Astrocyte (in vitro differentiated cells and primary cell): ENCODE data around the gene AMDHD2. TPM values are rescaled to one million over a fixed set of nuclear protein-coding genes. Genes with fewer than 3 reads are reported as not detected.

Experiments
- DNase-seq: peaks from one replicate; pipeline ENCODE4 v3.0.0-alpha.2; 2010; ENCODE audit warnings: low read depth
- FAIRE-seq: peaks from 2 replicates; lab custom pipeline; 2011; peaks lifted over from hg19 to GRCh38; lab: Jason Lieb, UNC
- H2AFZ ChIP-seq: 2 replicates; pipeline ENCODE4 v1.6.0; 2012; ENCODE audit warnings: low read depth, low read length, inconsistent platforms
- H3K27ac ChIP-seq: 2 replicates; pipeline ENCODE4 v1.5.1; 2011; ENCODE audit warnings: low read depth, low read length, inconsistent platforms
- H3K27me3 ChIP-seq: 2 replicates; pipeline ENCODE4 v1.6.0; 2011; ENCODE audit warnings: low read length, inconsistent platforms; ENCODE audit not compliant: insufficient read depth
- H3K36me3 ChIP-seq: 2 replicates; pipeline ENCODE4 v1.5.1; 2011; ENCODE audit warnings: low read length, inconsistent platforms; ENCODE audit not compliant: insufficient read depth
- H3K4me1 ChIP-seq: 2 replicates; pipeline ENCODE4 v1.5.1; 2011; ENCODE audit warnings: low read length, inconsistent platforms; ENCODE audit not compliant: insufficient read depth
- H3K4me2 ChIP-seq: 2 replicates; pipeline ENCODE4 v1.6.0; 2012; ENCODE audit warnings: low read length, inconsistent platforms
- H3K4me3 ChIP-seq: 2 replicates; pipeline ENCODE4 v1.5.1; 2011; ENCODE audit warnings: low read depth, mild to moderate bottlenecking, low read length, inconsistent platforms; ENCODE audit not compliant: insufficient read depth
- H3K79me2 ChIP-seq: 2 replicates; pipeline ENCODE4 v1.6.0; 2012; ENCODE audit warnings: mild to moderate bottlenecking, low read length, inconsistent platforms; ENCODE audit not compliant: insufficient read depth
- H3K9ac ChIP-seq: 2 replicates; pipeline ENCODE4 v1.6.0; 2012; ENCODE audit warnings: mild to moderate bottlenecking, low read length, inconsistent platforms
- H3K9me3 ChIP-seq: 2 replicates; pipeline ENCODE4 v1.5.1; 2012; ENCODE audit warnings: low read depth, mild to moderate bottlenecking, low read length, inconsistent platforms; ENCODE audit not compliant: insufficient read depth
- H4K20me1 ChIP-seq: 2 replicates; pipeline ENCODE4 v1.6.0; 2012; ENCODE audit warnings: low read length, inconsistent platforms; ENCODE audit not compliant: insufficient read depth
- H3K27ac Mint-ChIP-seq: one replicate; pipeline ENCODE4 v1.8.0; 2021; ENCODE audit warnings: mild to moderate bottlenecking, mixed read lengths; ENCODE audit not compliant: unreplicated experiment
- H3K27me3 Mint-ChIP-seq: one replicate; pipeline ENCODE4 v1.8.0; 2021; ENCODE audit warnings: low read depth, mixed read lengths; ENCODE audit not compliant: unreplicated experiment
- H3K36me3 Mint-ChIP-seq: one replicate; pipeline ENCODE4 v1.8.0; 2021; ENCODE audit warnings: low read depth, mixed read lengths; ENCODE audit not compliant: unreplicated experiment
- H3K4me1 Mint-ChIP-seq: one replicate; pipeline ENCODE4 v1.8.0; 2021; ENCODE audit warnings: low read depth, mixed read lengths; ENCODE audit not compliant: unreplicated experiment
- H3K4me3 Mint-ChIP-seq: one replicate; pipeline ENCODE4 v1.8.0; 2021; ENCODE audit warnings: mild to moderate bottlenecking, moderate library complexity, mixed read lengths; ENCODE audit not compliant: unreplicated experiment
- H3K9me3 Mint-ChIP-seq: one replicate; pipeline ENCODE4 v1.8.0; 2021; ENCODE audit warnings: mild to moderate bottlenecking, mixed read lengths; ENCODE audit not compliant: unreplicated experiment
- CTCF ChIP-seq: IDR thresholded peaks from 2 replicates; pipeline ENCODE4 v1.5.1; 2011; ENCODE audit warnings: low read depth, mild to moderate bottlenecking, inconsistent platforms, low read length, moderate library complexity; ENCODE audit not compliant: insufficient read depth
- EZH2 ChIP-seq: IDR thresholded peaks from 2 replicates; pipeline ENCODE4 v1.6.1; 2012; ENCODE audit warnings: mild to moderate bottlenecking, low read length, inconsistent platforms; ENCODE audit not compliant: insufficient read depth
- total RNA-seq: library from RNA; stranded (reverse); gene quantifications from 2 replicates; pipeline ENCODE4 v1.2.1, GENCODE V29; 2021

AMDHD2 gene
- total RNA-seq, 1 donor from 2014 or later: 32.3 TPM

- DNase-seq (no peak), FAIRE-seq (no peak)
- TF ChIP-seq CTCF: no peak
- Mint-ChIP-seq H3K4me3 (peak overlapping the region; percentile 21), H3K4me1 (peaks cover 10% of the 10 kb centered on the region), H3K9me3 (no peaks in the 10 kb centered on the region), H3K36me3 (peaks cover 11% of the 10 kb centered on the region), H3K27ac (no peak overlapping the region), H3K27me3 (no peaks in the 10 kb centered on the region)
- Histone ChIP-seq H3K4me1 (peaks cover 10% of the 10 kb centered on the region), H3K9ac (no peak overlapping the region), H4K20me1 (peaks cover 39% of the 10 kb centered on the region), H3K79me2 (peaks cover 37% of the 10 kb centered on the region), H3K4me2 (no peak overlapping the region), H3K9me3 (no peaks in the 10 kb centered on the region), H3K27ac (no peak overlapping the region), H3K4me3 (no peak overlapping the region), H3K36me3 (peaks cover 22% of the 10 kb centered on the region), H2AFZ (no peak overlapping the region), H3K27me3 (no peaks in the 10 kb centered on the region)
These were observed 4.3 kb downstream of the AMDHD2 start for GRCh38 chr16:2524339-2524938.

- no peak overlapping the region for H2AFZ ChIP-seq
- Mint-ChIP-seq H3K9me3 (no peaks in the 10 kb centered on the region), H3K4me3 (no peak overlapping the region), H3K36me3 (peaks cover 9% of the 10 kb centered on the region), H3K27ac (no peak overlapping the region), H3K4me1 (peaks cover 4% of the 10 kb centered on the region), H3K27me3 (no peaks in the 10 kb centered on the region)
- H3K4me2 ChIP-seq: no peak overlapping the region
- no peak overlapping the region for H3K9ac ChIP-seq
- H3K79me2 ChIP-seq: peaks cover 28% of the 10 kb centered on the region
- peaks cover 5% of the 10 kb centered on the region for H3K4me1 ChIP-seq
- no peak overlapping the region for H3K27ac ChIP-seq
- FAIRE-seq (no peak), DNase-seq (no peak)
- H4K20me1 ChIP-seq: peaks cover 30% of the 10 kb centered on the region
- TF ChIP-seq CTCF: no peak
- no peak for TF ChIP-seq EZH2
- H3K4me3 ChIP-seq: no peak overlapping the region
- H3K27me3 ChIP-seq: no peaks in the 10 kb centered on the region
- peaks cover 19% of the 10 kb centered on the region for H3K36me3 ChIP-seq
- no peaks in the 10 kb centered on the region for H3K9me3 ChIP-seq
These were observed 6.0 kb downstream of the AMDHD2 start for GRCh38 chr16:2526135-2526534.

- H3K36me3 Mint-ChIP-seq: peaks cover 9% of the 10 kb centered on the region
- no peak for DNase-seq
- H4K20me1 ChIP-seq: peaks cover 26% of the 10 kb centered on the region
- H2AFZ ChIP-seq: no peak overlapping the region
- H3K4me3 ChIP-seq: no peak overlapping the region
- no peak overlapping the region for H3K9ac ChIP-seq
- no peaks in the 10 kb centered on the region for H3K4me1 Mint-ChIP-seq
- no peaks in the 10 kb centered on the region for H3K9me3 ChIP-seq
- H3K27ac ChIP-seq: no peak overlapping the region
- H3K27ac Mint-ChIP-seq: no peak overlapping the region
- no peak overlapping the region for H3K4me2 ChIP-seq
- H3K4me1 ChIP-seq: peaks cover 9% of the 10 kb centered on the region
- TF ChIP-seq EZH2: no peak
- TF ChIP-seq CTCF: no peak
- peaks cover 21% of the 10 kb centered on the region for H3K79me2 ChIP-seq
- H3K27me3 ChIP-seq: no peaks in the 10 kb centered on the region
- no peak for FAIRE-seq
- no peaks in the 10 kb centered on the region for H3K27me3 Mint-ChIP-seq
- H3K9me3 Mint-ChIP-seq: no peaks in the 10 kb centered on the region
- no peak overlapping the region for H3K4me3 Mint-ChIP-seq
- H3K36me3 ChIP-seq: peaks cover 19% of the 10 kb centered on the region
These were observed 7.1 kb downstream of the AMDHD2 start for GRCh38 chr16:2527071-2527783.
